ENCODE measurements around the gene PTPRO.

- no peak for TF ChIP-seq CTCF (IDR thresholded peaks at IDR 0.05)
- TF ChIP-seq POLR2A (IDR thresholded peaks at IDR 0.05) = no peak
These were observed 223.9 kb downstream of the PTPRO start for GRCh38 chr12:15546102-15546701.
